ENCODE data around the gene ATP9A.
"Not testable (repeated sequence)": the region's sequence is repeated elsewhere in the genome, so short reads cannot be mapped to it uniquely, and the experiment has no call there.

ATP9A gene

GRCh38 chr20:51696304-51697071 is 71.7 kb downstream of the ATP9A start:
- no peak for DNase-seq (ENCODE audit: low read depth in 3 of 3)

GRCh38 chr20:51695574-51696303 is 72.5 kb downstream of the ATP9A start:
- no peak for DNase-seq (ENCODE audit: low read depth in 3 of 3)

DNA sequence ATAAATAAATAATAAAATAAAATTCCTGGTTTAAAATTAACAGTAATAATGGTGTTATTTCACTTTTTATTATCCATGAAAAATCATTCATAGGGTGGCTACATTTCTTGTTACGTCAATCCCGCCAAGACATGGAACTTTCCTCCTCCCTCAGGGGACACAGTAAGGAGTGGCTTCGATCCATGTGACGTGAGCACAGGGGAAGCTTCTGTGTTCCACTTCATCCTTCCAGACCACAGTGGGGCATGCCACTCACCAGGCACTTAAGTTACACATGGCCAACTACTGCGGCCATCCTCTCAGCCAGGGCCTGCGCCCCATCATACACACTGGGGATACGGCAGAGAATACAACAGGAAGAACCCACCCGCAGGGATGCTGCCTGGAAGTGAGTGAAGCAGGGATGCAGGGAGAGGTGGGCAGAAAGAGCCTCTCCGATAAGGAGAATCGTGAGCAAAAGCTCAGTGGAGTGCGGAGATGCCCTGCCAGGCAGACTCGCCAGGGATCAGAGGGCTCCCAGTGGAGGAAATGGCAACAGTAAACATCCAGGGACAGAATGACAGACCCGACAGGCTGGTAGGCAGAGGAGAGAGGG is 75.3 kb downstream of the ATP9A start:
- DNase-seq (ENCODE audit: low read depth in 3 of 3): no peak

DNA sequence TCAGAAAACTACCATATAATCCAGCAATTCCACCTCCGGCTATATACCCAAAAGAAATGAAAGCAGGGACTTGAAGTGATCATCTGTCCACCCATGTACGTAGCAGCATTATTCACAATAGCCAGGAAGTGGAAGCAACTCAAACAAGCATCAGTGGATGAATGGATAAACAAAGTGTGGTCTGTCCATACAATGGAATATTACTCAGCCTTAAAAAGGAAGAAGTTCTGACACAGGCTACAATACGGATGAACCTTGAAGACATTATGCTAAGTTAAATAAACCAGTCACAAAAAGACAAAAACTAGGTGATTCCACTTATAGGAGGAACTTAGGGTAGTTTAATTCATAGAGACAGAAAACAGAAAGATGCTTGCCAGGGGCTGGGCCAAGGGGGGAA is 76.5 kb downstream of the ATP9A start:
- no peak for DNase-seq (ENCODE audit: low read depth in 3 of 3)

- no peak for DNase-seq (ENCODE audit: low read depth in 3 of 3)
These were observed 79.5 kb downstream of the ATP9A start for GRCh38 chr20:51688600-51689244.

DNA sequence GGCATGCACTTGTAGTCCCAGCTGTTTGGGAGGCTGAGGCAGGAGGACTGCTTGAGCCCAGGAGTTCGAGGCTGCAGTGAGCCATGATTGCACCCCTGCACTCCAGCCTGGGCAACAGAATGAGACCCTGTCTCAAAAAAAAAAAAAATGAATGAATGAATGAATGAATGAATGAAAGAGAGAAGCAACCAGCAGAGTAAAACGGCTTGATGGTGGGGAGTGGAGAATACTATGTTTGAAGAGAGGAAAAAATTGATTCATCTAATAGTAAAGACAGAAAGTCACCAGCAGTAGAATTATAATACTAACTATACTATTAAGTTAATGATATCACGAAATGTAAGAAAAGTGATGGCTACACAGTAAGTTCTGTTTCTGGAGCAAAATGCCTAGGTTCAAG is 80.6 kb downstream of the ATP9A start:
- DNase-seq (ENCODE audit: low read depth in 3 of 3): no peak

DNA sequence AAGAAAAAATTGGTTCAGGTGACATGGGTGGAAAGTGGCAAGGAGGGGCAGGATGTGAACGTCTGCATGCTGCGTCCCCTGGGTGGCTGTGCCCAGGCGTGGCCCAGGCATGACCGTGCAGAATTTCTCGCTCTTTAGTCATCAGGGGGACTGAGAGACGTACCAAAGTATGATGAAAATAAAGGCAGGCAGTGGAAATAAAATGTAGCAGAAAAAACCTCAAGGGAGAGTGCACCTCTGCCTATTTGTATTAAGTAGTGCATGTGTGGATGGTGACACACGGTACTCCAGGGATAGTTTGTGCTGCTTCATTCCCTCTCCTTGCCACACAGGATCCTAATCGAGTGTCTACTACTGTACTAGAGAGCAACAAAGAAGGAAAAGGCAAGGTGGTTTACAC is 81.1 kb downstream of the ATP9A start:
- DNase-seq (ENCODE audit: low read depth in 3 of 3): no peak

DNA sequence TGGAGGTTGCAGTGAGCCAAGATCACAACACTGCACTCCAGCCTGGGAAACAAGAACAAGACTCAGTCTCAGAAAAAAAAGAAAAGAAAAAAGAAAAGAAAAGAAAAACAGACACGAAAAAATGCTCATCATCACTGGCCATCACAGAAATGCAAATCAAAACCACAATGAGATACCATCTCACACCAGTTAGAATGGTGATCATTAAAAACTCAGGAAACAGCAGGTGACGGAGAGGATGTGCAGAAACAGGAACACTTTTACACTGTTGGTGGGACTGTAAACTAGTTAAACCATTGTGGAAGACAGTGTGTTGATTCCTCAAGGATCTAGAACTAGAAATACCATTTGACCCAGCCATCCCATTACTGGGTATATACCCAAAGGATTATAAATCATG is 82.7 kb downstream of the ATP9A start:
- DNase-seq (ENCODE audit: low read depth in 3 of 3): not testable (repeated sequence)

DNA sequence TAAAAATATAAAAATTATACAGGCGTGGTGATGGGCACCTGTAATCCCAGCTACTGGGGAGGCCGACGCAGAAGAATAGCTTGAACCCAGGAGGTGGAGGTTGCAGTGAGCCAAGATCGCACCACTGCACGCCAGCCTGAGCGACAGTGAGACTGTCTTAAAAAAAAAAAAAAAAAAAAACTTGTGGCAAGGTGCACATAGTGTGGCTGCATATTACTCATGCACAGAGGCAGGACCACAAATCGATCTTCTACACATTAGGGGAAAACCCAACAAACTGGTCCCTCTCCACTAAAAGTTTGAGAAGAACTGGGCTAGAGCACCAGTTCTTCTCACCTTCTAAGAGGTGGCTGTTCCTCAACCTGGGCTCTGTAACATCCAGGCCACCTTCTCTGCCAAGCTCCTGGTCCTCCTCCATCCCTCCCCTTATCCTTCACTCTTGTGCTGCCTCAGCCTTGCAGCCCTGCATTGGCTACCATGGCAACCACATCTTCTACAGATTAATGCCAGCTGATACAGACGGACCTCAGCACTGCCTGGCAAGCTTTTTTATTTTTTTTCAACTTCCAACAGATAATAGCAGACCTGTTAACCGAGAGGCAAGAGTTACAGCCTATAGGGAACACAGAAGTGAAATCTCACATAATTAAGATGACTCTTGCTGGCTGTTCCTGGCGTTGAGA is 88.0 kb downstream of the ATP9A start:
- DNase-seq (ENCODE audit: low read depth in 3 of 3): no peak

- DNase-seq (ENCODE audit: low read depth in 3 of 3): no peak
These were observed 88.8 kb downstream of the ATP9A start for GRCh38 chr20:51679254-51679921.

- no peak for DNase-seq (ENCODE audit: low read depth in 3 of 3)
These were observed 90.0 kb downstream of the ATP9A start for GRCh38 chr20:51678026-51678697.

DNA sequence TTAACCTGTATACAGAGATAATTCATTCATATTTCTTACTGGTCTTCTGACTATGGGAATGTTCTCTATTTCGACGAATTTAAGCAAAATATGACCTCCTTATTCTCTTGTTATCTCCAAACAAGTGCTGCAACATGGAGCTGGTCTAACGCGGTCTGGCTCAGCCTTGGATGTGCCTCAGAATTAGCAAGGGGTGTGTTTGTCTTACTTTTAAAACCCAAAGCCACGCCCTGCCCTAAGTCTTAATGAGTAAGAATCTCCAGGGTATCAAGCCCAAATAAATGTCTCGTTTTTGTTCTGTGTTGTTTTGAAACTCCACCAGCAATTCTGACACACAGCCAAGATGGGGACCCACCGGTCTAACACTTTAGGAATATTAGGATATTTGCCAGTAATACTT is 99.2 kb downstream of the ATP9A start:
- no peak for DNase-seq (ENCODE audit: low read depth in 3 of 3)

DNA sequence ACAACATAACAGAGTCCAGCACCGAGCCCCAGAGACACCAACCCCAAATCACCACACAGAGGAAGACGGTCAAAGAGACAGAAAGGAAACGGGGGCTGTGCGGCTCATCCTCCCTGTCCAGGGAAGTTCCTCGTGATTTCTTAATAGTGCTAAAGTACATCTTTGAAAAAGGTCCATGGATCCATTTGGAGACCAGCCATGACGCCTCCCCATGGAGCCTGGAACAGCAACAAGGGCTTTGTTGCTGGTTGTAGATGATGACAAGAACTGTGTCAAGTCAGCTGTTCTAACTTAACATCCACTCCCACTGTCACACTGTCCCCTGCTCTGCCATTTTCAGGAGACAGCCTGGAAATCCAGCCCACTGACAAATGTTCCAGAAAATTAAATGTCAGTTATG is 99.7 kb downstream of the ATP9A start:
- no peak for DNase-seq (ENCODE audit: low read depth in 3 of 3)

DNA sequence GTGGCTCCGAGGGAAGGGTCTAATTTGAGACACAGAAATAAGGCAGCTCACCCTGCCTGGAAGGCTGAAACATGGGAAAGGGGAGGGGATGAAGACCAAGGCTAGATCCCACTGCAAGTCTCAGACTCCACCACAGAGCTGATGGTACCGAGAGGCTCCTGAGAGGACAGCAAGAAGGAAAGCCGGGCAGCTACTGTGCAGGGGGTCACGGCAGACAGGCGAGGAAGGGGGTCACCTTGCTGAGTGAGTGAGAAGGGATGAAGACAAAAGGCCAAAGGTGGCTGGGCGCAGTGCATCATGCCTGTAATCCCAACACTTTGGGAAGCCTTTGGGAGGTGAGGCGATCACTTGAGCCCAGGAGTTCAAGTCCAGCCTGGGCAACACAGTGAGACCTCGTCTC is 100.7 kb downstream of the ATP9A start:
- DNase-seq (ENCODE audit: low read depth in 3 of 3): no peak

- no peak for DNase-seq (ENCODE audit: low read depth in 3 of 3)
These were observed 101.2 kb downstream of the ATP9A start for GRCh38 chr20:51667002-51667408.

- DNase-seq (ENCODE audit: low read depth in 3 of 3): no peak
These were observed 102.1 kb downstream of the ATP9A start for GRCh38 chr20:51666126-51666525.

- no peak for DNase-seq (ENCODE audit: low read depth in 3 of 3)
These were observed 102.6 kb downstream of the ATP9A start for GRCh38 chr20:51665543-51666118.

GRCh38 chr20:51661609-51662178 is 106.5 kb downstream of the ATP9A start:
- DNase-seq (ENCODE audit: low read depth in 3 of 3): peak; percentile 17 to 58 (median 33)

- no peak for DNase-seq (ENCODE audit: low read depth in 3 of 3)
These were observed 107.2 kb downstream of the ATP9A start for GRCh38 chr20:51660672-51661608.
